ENCODE data around the gene KPNA1. TPM values are rescaled to one million over a fixed set of nuclear protein-coding genes. Genes with fewer than 3 reads are reported as not detected.
"Not testable (repeated sequence)": the region's sequence is repeated elsewhere in the genome, so short reads cannot be mapped to it uniquely, and the experiment has no call there.

KPNA1 gene
- polyA plus RNA-seq, 3 donors: 41.8 to 49.0 (median 47.5) TPM

DNA sequence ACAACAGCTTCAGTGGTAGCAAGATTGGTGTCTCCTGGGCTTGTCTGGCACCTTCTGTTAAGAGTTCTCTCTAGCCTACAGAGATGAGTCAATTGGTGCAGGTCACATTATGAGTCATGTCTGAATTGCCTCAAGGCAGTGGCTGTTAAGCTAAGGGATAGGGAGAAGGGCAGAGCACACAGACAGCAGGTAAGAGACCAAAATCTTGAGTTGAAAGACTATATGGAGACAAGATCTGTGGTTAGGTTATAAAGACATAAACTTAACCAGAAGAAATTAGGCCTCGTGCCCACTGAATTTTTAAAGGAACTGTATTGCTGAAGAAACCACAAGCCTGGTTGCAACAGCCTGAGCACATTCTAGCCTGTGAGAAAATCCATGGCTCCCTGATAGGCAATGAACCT lies 19.2 kb upstream of the KPNA1 start:
- DNase-seq: no peak

DNA sequence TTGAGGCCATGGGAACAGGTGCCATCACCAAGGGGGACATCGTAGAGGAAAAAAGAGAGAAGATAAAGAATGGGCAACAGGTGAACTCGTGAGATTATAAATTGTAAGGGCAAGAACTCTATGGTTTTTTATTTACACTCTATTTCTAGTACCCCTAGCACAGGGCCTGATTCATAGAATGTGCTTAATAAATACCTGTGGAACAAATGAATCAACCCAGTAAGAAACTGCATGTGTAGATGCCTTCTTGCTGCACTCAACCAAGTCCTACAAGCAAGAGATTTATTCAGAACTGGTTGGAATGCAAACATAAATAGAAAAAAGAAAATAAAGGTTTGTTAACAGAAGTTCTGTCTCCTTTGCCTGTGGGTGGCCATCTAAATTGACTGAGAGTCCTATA lies 18.7 kb upstream of the KPNA1 start:
- no peak for DNase-seq

DNA sequence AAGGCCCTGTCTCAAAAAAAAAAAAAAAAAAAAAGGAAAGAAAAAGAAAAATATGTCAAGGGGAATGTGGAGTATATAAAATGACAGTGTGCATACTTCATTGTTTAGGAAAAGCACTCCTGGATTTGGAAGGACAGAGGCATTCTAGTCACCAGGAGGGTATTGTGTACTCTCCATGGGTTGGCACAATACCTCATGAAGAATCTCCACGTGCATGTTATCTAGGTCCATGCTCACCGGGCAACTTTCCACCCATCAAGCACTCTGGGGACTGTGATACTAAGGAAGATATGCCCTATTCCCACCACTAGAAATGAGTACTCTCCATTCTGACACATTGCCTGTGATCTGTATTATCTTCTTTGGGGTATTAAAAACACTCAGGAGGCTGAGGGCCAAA lies 15.4 kb upstream of the KPNA1 start:
- no peak for DNase-seq

DNA sequence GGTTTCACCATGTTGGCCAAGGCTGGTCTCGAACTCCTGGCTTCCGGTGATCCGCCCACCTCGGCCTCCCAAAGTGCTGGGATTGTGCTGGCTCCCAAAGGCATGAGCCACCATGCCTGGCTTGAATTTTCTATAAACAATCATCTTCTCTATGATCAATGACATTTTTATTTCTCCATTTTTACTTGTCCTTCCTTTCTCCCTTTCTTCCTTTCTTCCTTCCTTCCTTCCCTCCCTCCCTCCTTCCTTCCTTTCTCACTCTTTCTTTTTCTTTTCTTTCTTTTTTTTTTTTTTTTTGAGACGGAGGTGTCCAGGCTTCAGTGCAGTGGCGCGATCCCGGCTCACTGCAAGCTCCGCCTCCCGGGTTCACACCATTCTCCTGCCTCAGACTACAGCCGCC lies 8.6 kb upstream of the KPNA1 start:
- DNase-seq: no peak

DNA sequence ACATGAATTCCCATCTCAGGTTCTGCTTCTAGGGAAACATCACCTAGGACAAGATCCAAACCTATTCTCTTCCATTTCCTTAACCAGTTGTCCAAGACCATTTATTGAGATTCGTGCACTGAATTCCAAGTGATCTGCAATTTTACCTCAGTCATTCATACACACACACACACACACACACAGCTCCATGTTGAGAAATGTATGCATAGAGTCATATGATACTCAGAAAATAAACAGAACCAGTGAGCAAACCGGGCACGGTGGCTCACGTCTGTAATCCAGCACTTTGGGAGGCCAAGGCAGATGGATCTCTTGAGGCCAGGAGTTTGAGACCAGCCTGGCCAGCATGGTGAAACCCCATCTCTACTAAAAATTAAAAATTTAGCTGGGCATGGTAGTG lies 6.1 kb upstream of the KPNA1 start:
- DNase-seq: no peak

DNA sequence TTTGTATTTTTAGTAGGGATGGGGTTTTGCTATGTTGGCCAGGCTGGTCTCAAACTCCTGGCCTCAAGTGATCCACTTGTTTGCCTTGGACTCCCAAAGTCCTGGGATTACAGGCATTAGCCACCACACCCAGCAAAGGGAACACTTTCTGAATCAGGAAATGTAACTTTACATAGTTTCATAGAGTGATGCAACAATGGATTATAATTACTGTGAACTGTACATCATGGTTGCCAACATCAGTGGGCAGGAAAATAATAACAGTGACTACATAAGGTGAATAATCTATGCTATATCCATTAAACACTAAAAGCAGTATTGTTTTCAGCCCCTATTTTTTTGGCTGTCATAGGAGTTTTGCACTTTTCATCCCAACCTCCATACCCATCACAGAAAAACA lies 5.0 kb upstream of the KPNA1 start:
- no peak for DNase-seq

DNA sequence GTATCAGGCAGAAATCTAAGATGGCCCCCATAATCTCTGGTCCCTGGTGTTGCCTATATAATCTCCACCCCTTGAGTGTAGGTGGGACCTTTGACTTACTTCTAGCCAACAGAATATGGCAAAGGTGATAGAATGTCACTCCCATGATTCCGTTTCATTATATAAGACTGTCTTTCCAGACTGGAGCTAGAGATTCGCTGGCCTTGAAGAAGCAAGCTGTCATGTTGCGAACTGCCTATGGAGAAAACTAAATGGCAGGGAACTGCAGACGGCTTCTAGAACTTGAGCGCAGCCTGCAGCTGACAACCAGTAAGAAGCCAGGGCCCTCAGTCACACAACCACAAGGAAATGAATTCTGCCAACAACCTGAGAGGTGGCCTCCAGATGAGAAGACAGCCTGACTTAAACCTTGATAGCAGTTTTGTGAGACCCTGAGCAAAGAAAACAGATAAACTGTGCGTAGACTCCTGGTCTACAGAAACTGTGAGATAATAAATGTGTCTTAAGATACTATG lies 2.2 kb upstream of the KPNA1 start:
- no peak for DNase-seq

DNA sequence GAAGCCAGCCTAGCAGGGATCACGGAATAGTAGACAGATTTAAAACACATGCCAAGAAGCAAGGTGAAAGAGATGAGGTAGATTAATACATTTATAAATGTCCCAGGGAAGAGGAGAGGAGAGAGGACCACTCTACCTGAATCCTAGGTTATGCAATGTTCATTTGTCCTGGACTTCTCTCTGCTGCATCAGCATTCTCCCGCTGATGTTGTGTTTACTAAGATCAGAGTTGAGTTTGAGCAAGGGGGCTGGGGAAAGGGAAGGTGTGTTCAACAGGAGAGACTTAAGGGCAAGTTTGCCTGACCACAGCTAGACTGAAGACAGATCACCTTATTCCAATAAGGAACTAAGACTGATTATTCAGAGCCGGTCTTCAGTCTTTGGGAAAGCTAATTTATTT lies 1.1 kb upstream of the KPNA1 start:
- no peak for DNase-seq

DNA sequence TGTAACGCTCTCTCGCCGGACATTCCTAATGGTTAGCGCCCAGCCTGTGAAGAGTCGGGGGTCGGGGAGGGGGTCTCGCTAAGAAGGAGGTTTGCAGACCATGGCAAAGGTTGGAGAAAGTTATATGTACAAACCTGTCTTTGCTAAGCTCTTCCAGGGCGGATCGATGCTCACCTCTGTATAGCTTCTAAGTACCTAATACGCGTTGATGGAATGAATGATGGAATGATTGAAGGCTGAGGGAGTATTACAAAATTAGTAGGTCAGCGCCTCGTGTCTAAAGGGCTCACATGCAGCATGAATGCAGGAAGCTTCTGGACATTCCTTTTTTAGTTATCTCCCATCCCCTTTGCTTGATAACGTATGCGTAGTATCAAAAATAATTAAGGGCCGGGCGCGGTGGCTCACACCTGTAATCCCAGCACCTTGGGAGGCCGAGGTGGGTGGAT lies 305 bp upstream of the KPNA1 start:
- DNase-seq: no peak

DNA sequence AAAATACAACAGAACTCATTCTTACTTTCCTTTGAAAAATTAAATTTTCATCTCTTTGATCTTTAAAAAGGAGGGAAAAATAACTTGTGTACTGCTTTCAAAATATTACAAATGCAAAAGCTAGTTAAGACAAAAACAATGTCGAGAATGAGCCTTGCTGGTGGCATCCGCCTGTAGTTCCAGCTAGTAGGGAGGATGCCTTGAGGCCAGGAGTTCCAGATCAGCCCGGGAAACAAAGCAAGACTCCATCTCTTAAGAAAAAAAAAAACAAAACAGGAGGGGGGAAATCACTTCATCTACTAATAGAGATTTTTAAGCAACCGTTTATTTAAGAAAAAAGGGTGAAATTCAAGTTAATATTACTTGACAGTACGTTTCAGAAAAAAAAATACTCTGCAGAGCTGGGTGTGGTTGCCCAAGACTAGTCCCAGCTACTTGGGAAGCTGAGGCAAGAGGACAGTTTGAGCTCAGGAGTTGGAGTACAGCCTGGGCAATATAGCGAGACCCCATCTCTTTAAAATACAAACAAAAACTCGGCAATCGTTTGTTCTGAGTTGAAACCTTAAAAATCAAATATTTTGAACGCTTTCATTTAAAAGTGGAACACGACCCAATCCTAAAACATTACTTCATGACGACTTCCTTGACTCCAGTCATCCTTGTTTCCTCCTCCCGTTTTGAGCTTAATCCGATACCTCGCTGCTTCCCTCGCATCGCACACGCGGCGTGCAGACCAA lies 1.2 kb downstream of the KPNA1 start:
- DNase-seq: no peak

DNA sequence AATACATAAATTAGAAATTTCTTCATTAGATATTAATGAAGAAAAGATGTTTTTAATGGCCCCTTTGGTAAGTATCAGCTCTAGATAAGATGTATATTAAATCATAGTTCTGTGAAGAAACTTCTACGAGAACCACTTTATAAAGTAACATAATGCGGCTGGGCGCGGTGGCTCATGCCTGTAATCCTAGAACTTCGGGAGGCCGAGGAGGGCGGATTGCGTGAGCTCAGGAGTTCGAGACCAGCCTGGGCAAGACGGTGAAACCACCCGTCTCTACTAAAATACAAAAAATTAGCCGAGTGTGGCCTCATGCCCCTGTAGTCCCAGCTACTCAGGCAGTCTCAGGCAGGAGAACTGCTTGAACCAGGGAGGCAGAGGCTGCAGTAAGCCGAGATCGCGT lies 2.5 kb downstream of the KPNA1 start:
- DNase-seq: no peak

DNA sequence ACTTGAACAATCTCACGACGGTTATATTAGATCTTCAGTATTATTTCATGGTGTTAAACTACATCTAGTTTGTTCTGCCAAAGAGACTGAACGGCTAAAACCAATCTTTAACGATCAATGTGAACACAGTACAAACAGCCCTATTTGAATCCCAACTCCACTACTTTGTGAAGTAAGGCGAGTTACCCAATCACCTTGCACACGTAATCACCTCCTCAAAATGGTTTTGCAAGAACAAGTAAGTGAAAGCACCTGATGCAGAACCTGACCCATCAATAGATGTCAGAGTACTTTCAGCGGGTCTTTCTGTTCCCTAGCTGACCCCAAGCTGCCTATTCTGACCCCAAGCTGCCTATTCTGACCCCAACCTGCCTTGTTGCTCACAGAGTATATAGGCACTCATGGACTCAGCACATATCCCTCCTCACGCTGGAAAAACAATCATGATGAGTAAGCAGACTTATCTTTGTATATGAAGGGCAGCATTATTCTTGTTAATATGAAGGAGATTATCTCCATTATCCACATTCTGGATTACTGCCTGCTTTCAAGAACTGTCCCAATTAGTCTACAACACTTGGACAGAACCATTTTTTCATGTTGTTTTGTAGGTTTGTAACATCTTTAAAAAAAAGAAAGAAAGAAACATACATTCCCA lies 3.7 kb downstream of the KPNA1 start:
- DNase-seq: no peak

DNA sequence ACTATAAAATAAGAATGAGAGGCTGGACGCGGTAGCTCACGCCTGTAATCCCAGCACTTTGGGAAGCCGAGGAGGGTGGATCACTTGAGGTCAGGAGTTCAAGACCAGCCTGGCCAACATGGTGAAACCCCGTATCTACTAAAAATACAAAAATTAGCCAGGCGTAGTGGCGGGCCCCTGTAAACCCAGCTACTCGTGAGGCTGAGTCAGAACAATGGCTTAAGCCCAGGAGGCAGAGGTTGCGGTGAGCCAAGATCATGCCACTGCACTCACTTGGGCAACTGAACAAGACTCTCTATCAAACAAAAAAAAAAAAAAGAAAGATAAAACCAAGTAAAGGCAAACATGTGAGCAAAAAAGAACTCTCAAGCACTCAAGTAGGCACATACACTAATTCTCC lies 5.8 kb downstream of the KPNA1 start:
- not testable (repeated sequence) for DNase-seq

DNA sequence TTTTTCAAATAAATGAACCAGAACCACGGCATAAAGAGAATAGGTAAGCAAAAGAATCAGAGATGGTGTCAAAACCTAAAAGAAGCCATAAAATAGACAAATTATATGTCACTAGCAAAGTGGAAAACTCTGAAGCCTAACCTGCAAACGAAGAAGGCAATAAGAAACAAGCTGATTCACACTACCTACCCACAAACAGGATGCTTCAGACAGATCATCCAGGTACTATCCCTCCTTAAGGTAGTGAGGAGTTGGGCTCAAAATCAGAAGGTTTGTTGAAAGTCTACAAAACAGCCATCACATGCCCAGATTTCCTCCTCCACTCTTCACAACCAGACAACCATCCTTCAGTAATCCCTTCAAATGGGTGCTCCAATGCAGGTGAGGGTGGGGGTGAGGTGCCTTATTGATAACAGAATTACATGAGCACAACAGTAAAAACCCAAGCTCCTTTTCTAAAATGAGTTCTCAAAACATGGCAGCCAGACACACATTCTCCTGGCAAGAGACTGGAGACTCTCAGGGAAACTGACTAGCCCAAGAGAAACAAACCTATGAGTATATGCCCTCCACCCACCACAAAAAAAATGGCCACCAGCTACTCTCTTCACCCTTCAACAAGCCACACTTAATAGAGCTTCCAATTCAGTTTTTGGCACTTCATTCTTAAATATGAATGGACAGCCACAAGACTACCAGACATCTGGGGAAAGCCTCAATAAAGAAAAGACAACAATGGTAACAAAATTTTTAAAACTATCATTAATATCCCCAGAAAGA lies 6.4 kb downstream of the KPNA1 start:
- no peak for DNase-seq

DNA sequence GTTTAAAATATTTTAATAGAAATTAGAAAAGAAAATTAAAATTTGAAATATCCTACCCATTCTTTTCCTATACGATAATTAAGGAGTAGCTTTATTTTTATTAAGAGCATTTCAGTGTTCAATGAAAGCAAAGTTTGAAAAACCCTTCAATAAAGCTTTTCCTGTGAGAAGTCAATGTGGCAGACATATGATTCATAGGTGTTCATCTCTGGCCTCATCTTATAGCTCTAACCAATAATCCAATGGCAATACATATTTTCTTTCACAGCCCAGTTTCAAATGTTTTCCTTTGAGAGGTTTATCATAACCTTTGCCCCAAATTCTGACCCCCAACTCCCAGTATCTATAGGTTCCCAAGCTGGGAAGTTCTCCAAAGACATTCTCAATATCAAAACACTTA lies 8.3 kb downstream of the KPNA1 start:
- no peak for DNase-seq

DNA sequence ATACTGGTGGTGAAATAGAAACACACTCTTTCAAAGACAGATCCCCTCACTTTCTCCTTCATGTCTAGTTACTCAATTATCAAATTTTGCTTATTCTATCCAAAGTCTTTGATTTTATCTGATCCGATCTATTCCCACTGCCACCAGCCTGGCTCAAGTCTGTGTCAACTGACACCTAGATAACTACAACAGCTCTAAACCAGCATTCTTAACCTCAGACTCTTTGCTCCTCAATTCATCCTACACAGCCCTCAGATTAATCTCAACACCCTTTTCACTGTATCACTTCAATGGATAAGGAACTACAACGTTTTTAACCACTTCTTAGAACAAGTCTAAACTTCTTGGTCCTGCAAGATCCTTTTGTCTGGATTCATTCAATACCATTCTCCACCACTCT lies 9.1 kb downstream of the KPNA1 start:
- DNase-seq: no peak

DNA sequence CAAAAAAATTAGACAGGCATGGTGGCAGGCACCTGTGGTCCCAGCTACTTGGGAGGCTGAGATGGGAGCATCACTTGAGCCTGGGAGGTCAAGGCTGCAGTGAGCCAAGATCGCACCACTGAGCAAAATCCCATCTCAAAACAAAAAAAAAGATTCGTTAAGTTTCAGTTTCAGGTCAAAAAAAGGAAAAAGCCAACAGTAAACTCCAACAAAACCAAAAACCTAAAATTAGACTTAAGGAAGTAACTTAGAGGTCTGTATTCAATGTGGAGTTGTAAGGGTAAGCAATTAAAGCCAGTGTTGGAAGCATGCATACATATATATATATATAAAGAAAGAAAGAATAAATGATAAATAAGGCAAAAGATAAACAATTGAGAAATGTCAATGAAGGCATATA lies 11.8 kb downstream of the KPNA1 start:
- DNase-seq: no peak

DNA sequence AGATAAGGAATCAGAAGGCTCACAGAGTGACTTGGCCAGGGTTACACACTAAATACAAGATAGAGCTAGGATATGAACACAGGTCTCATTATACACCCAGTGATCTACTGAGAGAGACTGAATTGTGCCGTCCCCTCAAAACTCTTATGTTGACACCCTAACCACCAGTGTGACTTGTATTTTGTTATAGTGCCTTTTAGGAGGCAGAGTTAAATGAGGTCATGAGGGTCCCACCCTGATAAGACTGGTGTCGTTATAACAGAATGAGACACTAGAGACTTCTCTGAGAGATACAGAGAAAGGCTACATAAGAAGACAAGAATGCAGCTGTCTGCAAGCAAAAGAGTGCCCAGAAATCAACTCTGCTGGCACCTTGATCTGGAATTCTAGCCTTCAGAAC lies 12.6 kb downstream of the KPNA1 start:
- DNase-seq: no peak

DNA sequence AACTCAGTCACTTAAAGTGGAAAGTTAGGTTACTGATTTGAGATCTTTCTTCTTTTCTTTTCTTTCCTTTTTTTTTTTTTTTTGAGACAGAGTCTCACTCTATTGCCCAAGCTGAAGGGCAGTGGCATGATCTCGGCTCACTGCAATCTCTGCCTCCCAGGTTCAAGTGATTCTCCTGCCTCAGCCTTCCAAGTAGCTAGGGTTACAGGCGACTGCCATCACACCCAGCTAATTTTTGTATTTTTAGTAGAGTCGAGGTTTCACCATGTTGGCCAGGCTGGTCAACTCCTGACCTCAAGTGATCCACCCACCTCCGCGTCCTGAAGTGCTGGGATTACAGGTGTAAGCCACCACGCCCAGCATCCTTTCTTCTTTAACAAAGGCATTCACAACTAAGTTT lies 13.8 kb downstream of the KPNA1 start:
- not testable (repeated sequence) for DNase-seq

DNA sequence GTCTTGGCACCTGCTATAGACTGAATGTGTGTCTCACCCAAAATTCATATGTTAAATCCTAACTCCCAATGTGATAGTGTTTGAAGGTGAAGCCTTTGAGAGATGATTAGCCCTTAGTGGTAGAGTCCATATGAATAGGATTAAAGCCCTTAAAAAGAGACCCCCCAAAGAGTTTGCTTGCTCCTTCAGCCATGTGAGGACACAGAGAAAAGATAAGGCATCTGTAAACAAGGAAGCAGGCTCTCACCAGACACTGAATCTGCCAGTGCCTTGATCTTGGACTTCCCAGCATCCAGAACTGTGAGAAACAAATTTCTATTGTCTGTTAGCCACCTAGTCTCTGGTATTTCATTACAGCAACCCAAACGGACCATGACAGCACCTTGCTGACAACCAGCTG lies 16.6 kb downstream of the KPNA1 start:
- no peak for DNase-seq

DNA sequence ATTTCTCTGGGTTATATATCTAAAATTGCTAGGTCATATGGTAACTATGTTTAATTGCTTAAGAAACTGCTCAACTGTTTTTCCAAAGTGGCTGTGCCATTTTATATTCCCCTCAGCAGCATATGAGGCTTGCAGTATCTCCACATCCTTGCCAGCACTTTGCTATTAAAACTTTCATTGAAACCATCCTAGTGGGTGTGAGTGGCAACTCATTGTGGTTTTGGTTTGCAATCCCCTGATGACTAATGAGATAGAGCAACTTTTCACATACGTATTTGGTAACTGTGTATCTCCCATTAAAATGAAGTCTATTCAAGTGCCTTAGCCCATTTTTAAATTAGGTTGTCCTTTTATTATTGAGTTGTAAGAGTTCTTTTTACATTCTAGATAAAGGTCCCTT lies 17.3 kb downstream of the KPNA1 start:
- DNase-seq: no peak

DNA sequence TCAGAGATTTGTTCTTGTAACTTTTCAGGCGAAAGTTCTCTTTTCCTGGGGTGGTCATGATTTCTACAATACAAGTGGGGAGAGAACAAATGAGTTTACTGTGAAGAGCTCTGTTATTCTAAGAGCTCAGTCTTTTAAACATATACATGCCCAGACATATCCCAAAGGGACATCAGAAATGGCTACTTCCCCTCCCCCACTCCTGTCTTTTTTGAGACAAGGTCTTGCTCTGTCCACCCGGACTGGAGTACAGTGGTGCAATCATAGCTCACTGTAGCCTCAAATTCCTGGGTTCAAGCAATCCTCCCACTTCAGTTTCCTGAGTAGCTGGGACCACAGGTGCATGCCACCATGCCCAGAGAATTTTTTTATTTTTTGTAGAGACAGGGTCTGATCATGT lies 18.2 kb downstream of the KPNA1 start:
- no peak for DNase-seq

DNA sequence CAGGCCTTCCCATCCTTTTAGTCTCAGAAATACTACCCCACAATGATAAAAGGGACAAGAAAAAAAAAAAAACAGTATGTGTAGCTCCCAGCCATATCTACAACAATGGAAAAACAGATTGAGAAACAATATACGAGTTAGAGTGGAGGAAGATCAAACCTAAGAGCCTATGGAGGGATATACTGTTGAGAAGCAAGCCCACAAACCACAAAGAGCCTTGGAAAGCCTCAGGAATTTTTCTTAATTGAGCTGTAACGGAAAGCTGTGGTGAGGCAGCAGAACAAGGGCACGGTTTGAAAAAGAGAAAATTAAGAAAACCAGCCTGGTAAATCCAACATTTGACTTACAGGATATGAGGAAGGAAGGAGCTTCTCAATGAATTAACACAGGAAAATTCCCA lies 21.4 kb downstream of the KPNA1 start:
- no peak for DNase-seq

All from renal pelvis (tissue), 4 donors.